ES-I3 (cell line): ENCODE results near the gene MACROD2.

ENCODE experiments used
- H3K36me3 ChIP-seq: 2 replicates; pipeline ENCODE4 v1.6.1; 2013; ENCODE audit warnings: mild to moderate bottlenecking, low read length, control low read depth, moderate library complexity; ENCODE audit not compliant: insufficient read depth
- H3K4me1 ChIP-seq: 2 replicates; pipeline ENCODE4 v1.6.1; 2013; ENCODE audit warnings: mild to moderate bottlenecking, control low read depth, low read length; ENCODE audit not compliant: insufficient read depth
- H3K9ac ChIP-seq: 2 replicates; pipeline ENCODE4 v1.6.1; 2013; ENCODE audit warnings: low read depth, mild to moderate bottlenecking, low read length, moderate library complexity
- H3K9me3 ChIP-seq: 2 replicates; pipeline ENCODE4 v1.6.1; 2013; ENCODE audit warnings: mild to moderate bottlenecking, low read length, moderate library complexity; ENCODE audit not compliant: control insufficient read depth, insufficient read depth

The MACROD2 gene

DNA sequence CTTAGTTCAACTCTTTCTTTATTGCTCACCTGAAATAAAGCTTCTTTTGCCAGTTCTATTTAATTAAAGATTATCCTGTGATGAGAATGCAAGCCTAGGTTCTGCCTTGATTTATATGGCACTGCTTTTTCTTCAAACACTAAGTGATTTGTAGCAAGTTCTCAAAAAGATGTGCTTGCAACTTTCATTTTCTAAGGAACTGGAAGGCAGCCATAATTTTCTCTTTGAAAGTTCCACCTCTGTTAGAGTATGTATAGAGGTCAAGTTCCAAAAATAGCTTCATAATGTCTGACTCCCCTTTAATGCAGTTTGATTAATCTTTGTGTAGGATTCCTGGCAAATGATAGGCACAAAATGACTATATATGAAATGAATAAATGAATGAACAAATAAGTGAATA, 870.4 kb downstream of the MACROD2 start:
- Histone ChIP-seq H3K4me1 (0 out of 2 replicates have a peak, but pooled peaks cover 5% of the 10 kb centered on the region), H3K9me3 (no peaks in the 10 kb centered on the region), H3K9ac (no peak overlapping the region), H3K36me3 (no peaks in the 10 kb centered on the region)

DNA sequence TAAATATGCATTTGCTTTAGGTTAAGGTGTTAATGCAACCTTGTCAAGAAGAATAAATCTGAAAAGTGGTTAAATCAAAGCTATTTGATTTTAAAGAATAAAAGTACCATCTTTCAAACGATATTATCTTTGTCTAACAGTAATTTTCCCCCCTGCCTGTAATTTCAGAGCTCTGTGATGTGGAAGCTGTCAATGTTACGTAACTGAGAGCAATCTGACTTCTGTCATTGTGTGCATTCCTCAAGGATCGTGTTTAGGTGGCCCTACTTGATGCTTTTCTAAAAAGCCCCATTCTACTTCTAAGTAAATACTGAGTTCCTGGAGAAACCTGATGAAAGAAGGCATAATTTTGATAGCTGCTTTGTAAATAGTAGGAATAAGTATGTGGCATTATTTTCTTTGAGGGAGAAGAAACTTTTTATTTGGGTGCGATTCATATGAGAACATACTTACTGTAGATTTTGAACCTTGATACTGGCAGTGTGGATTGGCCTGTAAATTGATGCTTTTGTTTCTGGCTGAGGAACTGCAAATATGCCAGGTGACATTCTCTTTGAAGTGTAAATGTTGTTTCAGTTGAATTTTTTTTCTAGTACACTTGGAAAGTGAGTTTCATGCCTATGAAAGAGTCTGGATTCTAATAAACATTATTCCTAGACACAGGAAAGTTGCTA, 871.7 kb downstream of the MACROD2 start:
- Histone ChIP-seq H3K9me3 (no peaks in the 10 kb centered on the region), H3K4me1 (no peaks in the 10 kb centered on the region)

DNA sequence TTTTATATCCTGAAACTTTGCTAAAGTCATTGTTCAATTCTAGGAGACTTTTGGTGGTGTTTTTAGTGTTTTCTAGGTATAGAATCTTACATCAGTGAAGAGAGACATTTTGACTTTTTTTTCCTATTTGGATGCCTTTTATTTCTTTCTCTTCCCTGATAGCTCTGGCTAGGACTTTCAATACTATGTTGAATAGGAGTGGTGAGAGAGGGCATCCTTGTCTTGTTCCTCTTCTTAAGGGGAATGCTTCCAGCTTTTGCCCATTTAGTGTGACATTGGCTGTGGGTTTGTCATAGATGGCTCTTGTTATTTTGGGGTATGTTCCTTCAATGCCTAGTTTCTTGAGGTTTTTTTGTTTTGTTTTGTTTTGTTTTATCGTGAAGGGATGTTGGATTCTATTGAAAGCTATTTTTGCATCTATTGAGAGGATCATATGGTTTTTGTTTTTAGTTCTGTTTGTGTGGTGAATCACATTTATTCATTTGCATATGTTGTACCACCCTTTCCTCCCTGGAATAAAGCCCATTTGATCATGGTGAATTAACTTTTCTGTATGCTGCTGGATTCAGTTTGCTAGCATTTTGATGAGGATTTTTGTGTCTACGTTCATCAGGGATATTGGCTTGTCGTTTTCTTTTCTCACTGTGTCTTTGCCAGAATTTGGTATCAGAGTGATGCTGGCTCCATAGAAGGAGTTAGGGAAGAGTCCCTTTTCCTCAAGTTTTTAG, 882.1 kb downstream of the MACROD2 start:
- Histone ChIP-seq H3K9ac (no peak overlapping the region), H3K9me3 (no peaks in the 10 kb centered on the region), H3K36me3 (no peaks in the 10 kb centered on the region), H3K4me1 (no peaks in the 10 kb centered on the region)

More for the DNA sequence above, 871.7 kb downstream of the MACROD2 start:
- Histone ChIP-seq H3K9ac (no peak overlapping the region), H3K36me3 (no peaks in the 10 kb centered on the region)

GRCh38 chr20:14878676-14879019, 883.3 kb downstream of the MACROD2 start:
- Histone ChIP-seq H3K4me1 (no peaks in the 10 kb centered on the region), H3K9me3 (no peaks in the 10 kb centered on the region), H3K9ac (no peak overlapping the region), H3K36me3 (no peaks in the 10 kb centered on the region)

- Histone ChIP-seq H3K9ac (no peak overlapping the region), H3K4me1 (no peaks in the 10 kb centered on the region), H3K9me3 (no peaks in the 10 kb centered on the region), H3K36me3 (no peaks in the 10 kb centered on the region)
Observed at GRCh38 chr20:14879020-14879697, 883.8 kb downstream of the MACROD2 start.

- no peaks in the 10 kb centered on the region for H3K36me3 ChIP-seq
- no peaks in the 10 kb centered on the region for H3K9me3 ChIP-seq
- no peak overlapping the region for H3K9ac ChIP-seq
- no peaks in the 10 kb centered on the region for H3K4me1 ChIP-seq
Observed at GRCh38 chr20:14879839-14880238, 884.5 kb downstream of the MACROD2 start.

GRCh38 chr20:14881518-14881917, 886.2 kb downstream of the MACROD2 start:
- Histone ChIP-seq H3K4me1 (no peaks in the 10 kb centered on the region), H3K36me3 (no peaks in the 10 kb centered on the region), H3K9me3 (no peaks in the 10 kb centered on the region), H3K9ac (no peak overlapping the region)

DNA sequence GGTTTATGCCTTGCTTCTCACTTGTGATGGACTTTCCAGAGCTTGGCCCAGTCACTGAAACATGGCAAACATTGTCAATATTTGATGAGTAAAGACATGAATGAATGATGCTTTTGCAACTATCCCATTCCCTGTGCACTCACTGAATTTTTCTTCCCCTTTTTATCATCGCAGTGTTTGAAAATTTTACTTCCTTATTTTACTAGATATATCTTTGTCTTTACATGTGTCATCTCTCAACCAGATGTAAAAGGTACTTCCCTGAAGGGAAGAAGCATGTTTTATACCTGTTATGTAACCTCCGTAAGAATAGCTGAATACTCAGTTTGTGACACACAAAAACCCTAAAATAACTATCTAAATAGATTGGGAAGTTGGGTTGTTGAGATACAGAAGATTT, 886.8 kb downstream of the MACROD2 start:
- Histone ChIP-seq H3K4me1 (no peaks in the 10 kb centered on the region), H3K9me3 (no peaks in the 10 kb centered on the region), H3K36me3 (no peaks in the 10 kb centered on the region), H3K9ac (no peak overlapping the region)

DNA sequence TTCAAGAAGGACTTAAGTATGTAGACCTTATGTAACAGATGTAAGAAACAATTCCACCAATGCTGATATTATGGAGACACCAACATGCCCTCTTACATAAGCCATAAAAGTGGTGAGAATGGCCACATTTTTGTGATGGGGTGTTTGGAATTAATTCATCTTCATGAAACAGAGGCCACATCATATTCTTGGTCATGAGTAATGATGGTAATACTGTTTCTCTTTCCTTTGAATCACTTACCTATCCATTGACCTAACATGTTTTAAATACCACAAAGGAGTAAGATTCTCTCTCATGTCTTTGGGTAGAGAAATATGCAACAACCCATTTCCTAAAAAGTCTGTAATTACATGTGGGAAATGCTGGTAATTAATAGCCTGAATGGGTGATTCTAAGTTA, 887.5 kb downstream of the MACROD2 start:
- no peaks in the 10 kb centered on the region for H3K36me3 ChIP-seq
- no peaks in the 10 kb centered on the region for H3K4me1 ChIP-seq
- H3K9ac ChIP-seq, result no peak overlapping the region
- H3K9me3 ChIP-seq, result no peaks in the 10 kb centered on the region

DNA sequence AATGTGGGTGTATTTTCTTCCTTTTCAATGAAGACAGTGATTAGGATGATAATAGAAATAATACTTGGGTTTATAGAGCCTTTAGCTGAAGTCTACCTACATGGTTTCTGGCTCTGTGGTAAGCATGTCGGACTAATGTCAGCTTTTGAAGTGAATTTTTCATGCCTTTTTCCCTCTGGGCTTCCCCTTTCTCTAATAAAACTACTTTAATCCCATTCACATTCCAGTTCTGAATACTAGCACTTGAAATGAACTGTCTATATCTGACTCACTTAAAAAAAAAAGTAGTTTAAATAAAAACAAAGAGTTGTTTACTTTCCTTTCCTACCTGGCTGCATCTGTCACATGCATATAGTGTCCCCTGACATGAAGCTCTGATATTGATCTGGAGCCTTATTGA, 888.0 kb downstream of the MACROD2 start:
- Histone ChIP-seq H3K4me1 (no peaks in the 10 kb centered on the region), H3K9ac (no peak overlapping the region), H3K9me3 (no peaks in the 10 kb centered on the region), H3K36me3 (no peaks in the 10 kb centered on the region)

GRCh38 chr20:14885661-14886060, 890.3 kb downstream of the MACROD2 start:
- Histone ChIP-seq H3K36me3 (no peaks in the 10 kb centered on the region), H3K4me1 (no peaks in the 10 kb centered on the region), H3K9ac (no peak overlapping the region), H3K9me3 (no peaks in the 10 kb centered on the region)

DNA sequence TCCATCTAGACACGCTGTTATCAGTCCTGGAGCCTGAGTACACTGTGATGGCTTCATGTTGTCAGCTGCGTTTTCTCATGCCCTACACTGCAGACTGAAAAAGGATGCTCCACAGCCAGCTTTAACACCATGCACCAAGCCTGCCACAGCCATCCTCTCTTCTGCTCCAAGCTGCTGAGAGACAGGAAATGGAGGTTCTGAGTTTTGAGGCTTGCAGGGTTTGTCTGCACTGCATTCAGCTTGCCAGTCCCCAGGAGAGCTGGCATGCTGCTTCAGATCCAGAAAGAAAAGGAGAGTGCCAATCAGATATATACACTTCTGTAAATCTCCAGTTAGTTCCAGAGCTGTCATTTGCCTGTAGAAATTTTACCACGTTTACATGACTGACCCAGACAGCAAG, 892.8 kb downstream of the MACROD2 start:
- Histone ChIP-seq H3K36me3 (no peaks in the 10 kb centered on the region), H3K9ac (no peak overlapping the region), H3K4me1 (no peaks in the 10 kb centered on the region), H3K9me3 (no peaks in the 10 kb centered on the region)

DNA sequence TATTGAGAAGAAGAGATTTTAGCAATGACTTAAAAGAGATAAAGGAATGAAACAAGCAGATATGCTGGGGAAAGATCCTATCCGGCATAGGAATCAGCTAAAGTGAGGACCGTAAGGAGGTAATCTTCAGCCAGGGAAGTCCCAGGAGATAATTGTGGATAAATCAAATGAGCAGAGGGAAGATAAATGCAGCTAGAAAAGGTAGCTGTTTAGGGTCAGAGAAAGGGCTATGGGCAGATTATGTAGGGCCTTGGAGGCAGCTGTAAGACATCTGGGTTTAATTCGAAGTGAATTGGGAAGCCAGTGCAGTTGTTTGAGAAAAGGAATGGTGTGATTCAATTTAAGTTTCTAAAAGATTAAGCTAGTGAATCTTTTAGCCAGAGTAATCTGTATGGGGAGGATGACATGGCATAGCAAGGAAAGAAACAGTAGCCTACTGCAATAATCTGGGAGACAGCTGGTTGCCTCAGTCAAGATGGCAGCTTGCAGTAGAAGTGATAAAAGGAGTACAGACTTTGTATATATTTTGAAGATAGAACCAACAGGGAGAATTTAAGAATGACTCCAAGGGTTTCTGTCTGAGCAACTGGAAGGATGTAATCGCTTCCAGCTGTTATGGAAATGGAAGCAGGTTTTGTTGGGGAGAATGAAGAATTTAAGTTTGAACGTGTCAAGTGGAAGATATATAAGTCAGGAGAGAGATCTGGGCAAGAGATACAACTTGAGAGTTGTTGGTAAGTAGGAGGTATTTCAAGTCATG, 894.4 kb downstream of the MACROD2 start:
- Histone ChIP-seq H3K4me1 (no peaks in the 10 kb centered on the region), H3K9me3 (no peaks in the 10 kb centered on the region), H3K36me3 (no peaks in the 10 kb centered on the region), H3K9ac (no peak overlapping the region)

GRCh38 chr20:14890713-14891112, 895.4 kb downstream of the MACROD2 start:
- H3K9me3 ChIP-seq, result no peaks in the 10 kb centered on the region
- no peaks in the 10 kb centered on the region for H3K36me3 ChIP-seq
- H3K9ac ChIP-seq, result no peak overlapping the region
- no peaks in the 10 kb centered on the region for H3K4me1 ChIP-seq
